Activated CD4-positive, alpha-beta T cell treated with anti-CD3 and anti-CD28 coated beads for 24 hours (primary cell): Measurements from ENCODE around the gene CLEC4G.
A peak's percentile ranks its signal among the peaks of the same experiment; 100 is the strongest.

Experiments used
- DNase-seq, 2 donors: peaks; one replicate each; pipeline ENCODE4 v3.0.0-alpha.2; 2020; ENCODE audit warnings: low read depth in 2 of 2

The CLEC4G gene

GRCh38 chr19:7697721-7698287 is 34.1 kb downstream of the CLEC4G start:
- no peak for DNase-seq

- DNase-seq = no peak
These were observed 37.4 kb downstream of the CLEC4G start for GRCh38 chr19:7694499-7694898.

GRCh38 chr19:7692417-7693088 is 39.4 kb downstream of the CLEC4G start:
- no peak for DNase-seq

- DNase-seq = no peak
These were observed 40.4 kb downstream of the CLEC4G start for GRCh38 chr19:7691497-7691896.

GRCh38 chr19:7690779-7691258 is 41.1 kb downstream of the CLEC4G start:
- DNase-seq = no peak

- no peak for DNase-seq
These were observed 42.7 kb downstream of the CLEC4G start for GRCh38 chr19:7689165-7689564.

- DNase-seq = no peak
These were observed 44.7 kb downstream of the CLEC4G start for GRCh38 chr19:7687177-7687576.

- DNase-seq = no peak
These were observed 46.1 kb downstream of the CLEC4G start for GRCh38 chr19:7685546-7686445.

- DNase-seq = no peak
These were observed 49.6 kb downstream of the CLEC4G start for GRCh38 chr19:7682175-7682855.

- DNase-seq = peak; percentile 80 to 88
These were observed 50.4 kb downstream of the CLEC4G start for GRCh38 chr19:7681340-7682174.

GRCh38 chr19:7680606-7681339 is 51.1 kb downstream of the CLEC4G start, which contains the start of gene TRAPPC5:
TRAPPC5 (plus strand) TSS chr19:7680833; CDS start chr19:7682254, 1,421 bp downstream.
- peak; percentile 80 for DNase-seq

GRCh38 chr19:7679771-7680605 is 51.9 kb downstream of the CLEC4G start:
- DNase-seq = no peak

GRCh38 chr19:7678971-7679751 is 52.7 kb downstream of the CLEC4G start:
- DNase-seq = peak; percentile 39 to 47
